ENCODE measurements around the gene CYFIP2.

The CYFIP2 gene

GRCh38 chr5:157362012-157362411 is 96.1 kb downstream of the CYFIP2 start:
- DNase-seq, result no peak

GRCh38 chr5:157362502-157362901 is 96.6 kb downstream of the CYFIP2 start:
- DNase-seq, result no peak

- DNase-seq, result no peak
Observed at GRCh38 chr5:157362982-157363381, 97.1 kb downstream of the CYFIP2 start.

- DNase-seq, result no peak
Observed at GRCh38 chr5:157365732-157366131, 99.8 kb downstream of the CYFIP2 start.

GRCh38 chr5:157366741-157367674 is 101.1 kb downstream of the CYFIP2 start:
- DNase-seq, result no peak

- no peak for DNase-seq
Observed at GRCh38 chr5:157369507-157369906, 103.6 kb downstream of the CYFIP2 start.

GRCh38 chr5:157370967-157371366 is 105.0 kb downstream of the CYFIP2 start:
- no peak for DNase-seq

GRCh38 chr5:157371655-157372471 is 105.9 kb downstream of the CYFIP2 start:
- DNase-seq, result no peak

GRCh38 chr5:157372472-157372822 is 106.5 kb downstream of the CYFIP2 start:
- no peak for DNase-seq

- DNase-seq, result no peak
Observed at GRCh38 chr5:157378509-157378908, 112.6 kb downstream of the CYFIP2 start.

GRCh38 chr5:157379983-157380382 is 114.1 kb downstream of the CYFIP2 start:
- no peak for DNase-seq

- DNase-seq, result no peak
Observed at GRCh38 chr5:157381746-157382145, 115.8 kb downstream of the CYFIP2 start.

GRCh38 chr5:157382996-157383800 is 117.3 kb downstream of the CYFIP2 start:
- DNase-seq, result no peak

GRCh38 chr5:157384971-157385709 is 119.2 kb downstream of the CYFIP2 start:
- DNase-seq, result no peak

GRCh38 chr5:157387041-157387563 is 121.2 kb downstream of the CYFIP2 start:
- no peak for DNase-seq

- no peak for DNase-seq
Observed at GRCh38 chr5:157387683-157388093, 121.8 kb downstream of the CYFIP2 start.

- no peak for DNase-seq
Observed at GRCh38 chr5:157388111-157388710, 122.3 kb downstream of the CYFIP2 start.

- no peak for DNase-seq
Observed at GRCh38 chr5:157389103-157389502, 123.2 kb downstream of the CYFIP2 start.

- no peak for DNase-seq
Observed at GRCh38 chr5:157390133-157390532, 124.2 kb downstream of the CYFIP2 start.

GRCh38 chr5:157390551-157391297 is 124.8 kb downstream of the CYFIP2 start:
- peak; percentile 16 for DNase-seq

- no peak for DNase-seq
Observed at GRCh38 chr5:157398305-157398704, 132.4 kb downstream of the CYFIP2 start.

All from activated naive CD4-positive, alpha-beta T cell treated with anti-CD3 and anti-CD28 coated beads, Interleukin-2, amount 50 U/mL, for 16 hours (primary cell).